Muscle of arm (tissue), 12 donors: ENCODE measurements around the gene SLC26A1. TPM values are rescaled to one million over a fixed set of nuclear protein-coding genes. Genes with fewer than 3 reads are reported as not detected.

Experiments used
- polyA plus RNA-seq, 12 donors: library from polyadenylated mRNA; unstranded; fragments of 120-200 nt; gene quantifications; one replicate each; pipeline ENCODE4 v1.2.1, GENCODE V29; 2013; ENCODE audit not compliant: insufficient read length in 12 of 12

Gene SLC26A1
- polyA plus RNA-seq, 12 donors: 2.5 to 5.9 (median 3.8) TPM; not detected in 2

Other genes starting within 250 kb of the SLC26A1 start
- gene CPLX1, start 167.3 kb downstream of the SLC26A1 start, polyA plus RNA-seq: 1 to 10 TPM in 1 of 12 donors, under 1 TPM in 9, not detected in 2; 0.12 to 1.7 (median 0.33) TPM
- 10 to 100 TPM in 11 of 12 donors, not detected in 1; 21.9 to 63.2 (median 31.1) TPM for gene GAK, start 61.1 kb downstream of the SLC26A1 start, polyA plus RNA-seq
- gene TMEM175, start 60.9 kb downstream of the SLC26A1 start, polyA plus RNA-seq: 10 to 100 TPM in 11 of 12 donors, not detected in 1; 12.9 to 45.9 (median 16.8) TPM
- 10 to 100 TPM in 1 of 12 donors, 1 to 10 TPM in 10, not detected in 1; 3.2 to 19.4 (median 4.5) TPM for gene DGKQ, start 19.8 kb downstream of the SLC26A1 start, polyA plus RNA-seq
- gene IDUA, start 6.4 kb downstream of the SLC26A1 start, polyA plus RNA-seq: 10 to 100 TPM in 7 of 12 donors, 1 to 10 TPM in 4, not detected in 1; 6.8 to 19.7 (median 11.1) TPM
- 100 to 1,000 TPM in 10 of 12 donors, 10 to 100 TPM in 2; 87.4 to 371 (median 185) TPM for gene FGFRL1, start 18.2 kb upstream of the SLC26A1 start, polyA plus RNA-seq
- 1 to 10 TPM in 11 of 12 donors, not detected in 1; 2.3 to 10.0 (median 3.7) TPM for gene RNF212, start 120.2 kb upstream of the SLC26A1 start, polyA plus RNA-seq
- gene SPON2, start 179.2 kb upstream of the SLC26A1 start, polyA plus RNA-seq: 10 to 100 TPM in 11 of 12 donors, not detected in 1; 32.9 to 86.0 (median 45.5) TPM